HepG2 (cell line): ENCODE results near the gene C4BPA. TPM values are rescaled to one million over a fixed set of nuclear protein-coding genes. Genes with fewer than 3 reads are reported as not detected.
A peak's percentile ranks its signal among the peaks of the same experiment; 100 is the strongest.

ENCODE experiments used
- ATAC-seq: fragments of 200-7000 bp; cut with Tn5 transposase; 3 replicates; pipeline ENCODE4 v1.9.1; 2020; ENCODE audit warnings: mild to moderate bottlenecking, moderate library complexity
- BruUV-seq: library from RNA; stranded (reverse); fragments of 400-500 nt; replicated peaks from 2 replicates; lab custom pipeline; 2021; lab: Mats Ljungman, UMichigan
- CTCF ChIA-PET: fragments of 300-600 bp; formaldehyde crosslinking; extraction: SDS; loops from one replicate; lab custom pipeline; 2021; ENCODE audit warnings: low total read pairs, inconsistent platforms, low intra/inter-chr PET ratio; lab: Yijun Ruan, JAX
- POLR2A ChIA-PET: fragments of 350-600 bp; sonication (Branson Sonifier 250); formaldehyde crosslinking; loops from one replicate; lab custom pipeline; 2020; ENCODE audit warnings: antibody characterized with exemption, inconsistent platforms; lab: Yijun Ruan, JAX
- DNase-seq: peaks from one replicate; pipeline ENCODE4 v3.0.0-alpha.2; 2015; ENCODE audit warnings: low spot score
- FAIRE-seq: peaks from 3 replicates; lab custom pipeline; 2011; peaks lifted over from hg19 to GRCh38; lab: Jason Lieb, UNC
- H2AFZ ChIP-seq: one replicate; pipeline ENCODE4 v1.6.1; 2011; ENCODE audit warnings: low read length, inconsistent platforms
- H3K27ac ChIP-seq: fragments of 300-600 bp; 3 replicates; pipeline ENCODE4 v1.8.0; 2011; ENCODE audit warnings: mixed run types, mild to moderate bottlenecking, mixed read lengths, low read length, inconsistent platforms; ENCODE audit not compliant: insufficient read depth; ENCODE audit errors: extremely low read length
- H3K27me3 ChIP-seq, 2 experiments: fragments of 200-600 bp in 1 of 2; 2 replicates in 1 of 2; 3 replicates in 1 of 2; pipeline versions ENCODE4 v1.6.0 to v1.8.0; 2011; ENCODE audit warnings: low read length in 2 of 2, mild to moderate bottlenecking in 2 of 2, moderate library complexity in 2 of 2, inconsistent platforms in 1 of 2; ENCODE audit not compliant: insufficient read depth in 2 of 2, control insufficient read depth in 1 of 2
- H3K36me3 ChIP-seq, 2 experiments: fragments of 200-600 bp in 1 of 2; replicated peaks in 1 of 2; 2 replicates in 1 of 2; 3 replicates in 1 of 2; pipeline versions ENCODE4 v1.5.1 to v1.8.0; 2011; ENCODE audit warnings: low read length in 2 of 2, inconsistent platforms in 1 of 2; ENCODE audit not compliant: insufficient read depth in 2 of 2, control insufficient read depth in 1 of 2
- H3K4me1 ChIP-seq: 2 replicates; pipeline ENCODE4 v1.5.1; 2012; ENCODE audit warnings: low read length, inconsistent platforms; ENCODE audit not compliant: insufficient read depth
- H3K4me2 ChIP-seq: 2 replicates; pipeline ENCODE4 v1.6.0; 2011; ENCODE audit warnings: low read depth, low read length, inconsistent platforms
- H3K4me3 ChIP-seq, 3 experiments: fragments of 200-600 bp in 1 of 3; sonication (generic), shearing (Covaris generic) in 1 of 3; replicated peaks in 1 of 3; 2 replicates each; pipeline ENCODE4 v1.5.1; 2011 to 2016; ENCODE audit warnings: low read length in 3 of 3, inconsistent platforms in 2 of 3, low read depth in 2 of 3, mild to moderate bottlenecking in 2 of 3, control low read depth in 1 of 3, mixed read lengths in 1 of 3; ENCODE audit not compliant: insufficient read depth in 1 of 3
- H3K79me2 ChIP-seq: one replicate; pipeline ENCODE4 v1.6.1; 2011; ENCODE audit warnings: low read length, inconsistent platforms; ENCODE audit not compliant: insufficient read depth
- H3K9ac ChIP-seq: 2 replicates; pipeline ENCODE4 v1.6.0; 2011; ENCODE audit warnings: mild to moderate bottlenecking, low read depth, low read length, inconsistent platforms; ENCODE audit not compliant: insufficient read depth
- H3K9me3 ChIP-seq: 2 replicates; pipeline ENCODE4 v1.5.1; 2012; ENCODE audit warnings: mild to moderate bottlenecking, low read length
- H4K20me1 ChIP-seq: 2 replicates; pipeline ENCODE4 v1.6.0; 2011; ENCODE audit warnings: inconsistent platforms, mild to moderate bottlenecking, low read length, moderate library complexity; ENCODE audit not compliant: insufficient read depth
- FOXP4 ChIP-seq: sonication (generic); formaldehyde crosslinking; IDR thresholded peaks from 2 replicates; pipeline ENCODE4 v1.4.0; 2020; ENCODE audit warnings: missing genetic modification reagents
- THRA ChIP-seq: sonication (generic); formaldehyde crosslinking; IDR thresholded peaks from 2 replicates; pipeline ENCODE4 v1.4.0; 2020; ENCODE audit warnings: missing genetic modification reagents, borderline replicate concordance
- ZNF160 ChIP-seq: sonication (generic); formaldehyde crosslinking; IDR thresholded peaks from 2 replicates; pipeline ENCODE4 v1.8.0; 2022; ENCODE audit warnings: mild to moderate bottlenecking, inconsistent platforms, missing genetic modification reagents
- ZNF709 ChIP-seq: sonication (generic); formaldehyde crosslinking; IDR thresholded peaks from 2 replicates; pipeline ENCODE4 v1.5.0; 2020; ENCODE audit warnings: mild to moderate bottlenecking, missing genetic modification reagents
- in situ Hi-C: cut with HindIII; loops from 2 replicates; pipeline ENCODE4 v1.10.0; 2017; ENCODE audit warnings: low pct_unique_long_range_greater_than_20kb; ENCODE audit not compliant: extremely low pct_ligation_motif_present
- intact Hi-C: fragments of 100-400 bp; cut with micrococcal nuclease; formaldehyde crosslinking; loops from one replicate; pipeline ENCODE4 v1.10.0; 2022; ENCODE audit not compliant: unreplicated experiment
- polyA plus RNA-seq, 8 experiments: library from polyadenylated mRNA; depleted of rRNA in 3 of 8; stranded (reverse) in 7 of 8; unstranded in 1 of 8; fragments of >200 nt; fragmentation: Illumina TruSeq in 4 of 8; extraction: Trizol in 4 of 8; gene quantifications; 2 replicates each; pipeline versions ENCODE4 v1.2.1 to v1.2.3, GENCODE V29; 2011 to 2016; ENCODE audit warnings: low read depth in 4 of 8, missing spikeins in 1 of 8, mixed read lengths in 1 of 8; ENCODE audit not compliant: insufficient read depth in 1 of 8
- total RNA-seq, 5 experiments: library from RNA; depleted of rRNA; stranded (reverse); fragments of >200 nt; fragmentation: Illumina TruSeq; extraction: Trizol; gene quantifications; 2 replicates each; pipeline ENCODE4 v1.2.3, GENCODE V29; 2016; ENCODE audit warnings: low read depth in 1 of 5

Gene C4BPA
- total and polyA plus RNA-seq, 2 of the 13 experiments (the other 11 are each of a cell fraction or from before 2014, with no cell fraction given): 32.1 to 60.1 TPM

GRCh38 chr1:207128336-207128921 is 24.4 kb downstream of the C4BPA start (continued):
- no peak for TF ChIP-seq THRA (CRISPR knock-in tag)
- TF ChIP-seq, all 625 proteins: peak for 13

- Histone ChIP-seq H3K79me2 (no peaks in the 10 kb centered on the region), H3K4me1 (no peaks in the 10 kb centered on the region), H3K36me3 (no peaks in the 10 kb centered on the region), H3K27me3 (no peaks in the 10 kb centered on the region), H3K27ac (no peak overlapping the region), H2AFZ (no peak overlapping the region), H3K4me2 (no peak overlapping the region)
- CTCF ChIA-PET: no interaction called here
- TF ChIP-seq ZNF709 (CRISPR knock-in tag) (peak; percentile 57; the same call in 1 of the 2 replicates), FOXP4 (CRISPR knock-in tag) (no peak), ZNF160 (CRISPR knock-in tag) (peak; percentile 98)
- TF ChIP-seq, all 625 proteins: peak for 2
- FAIRE-seq: no peak
- no TSS peak for BruUV-seq
- no peak for ATAC-seq
- peaks cover 14% of the 10 kb centered on the region for H3K9me3 ChIP-seq
- H4K20me1 ChIP-seq: no peaks in the 10 kb centered on the region
- POLR2A ChIA-PET: no interaction called here
- no peak overlapping the region for H3K9ac ChIP-seq
- H3K4me3 ChIP-seq: no peak overlapping the region
- in situ Hi-C loops: no loop called here
- no peak for DNase-seq
- intact Hi-C loops: no loop called here
Measured at GRCh38 chr1:207129053-207129452, 25.0 kb downstream of the C4BPA start.
